GM12878 (cell line): ENCODE measurements around the gene ZBTB4. TPM values are rescaled to one million over a fixed set of nuclear protein-coding genes. Genes with fewer than 3 reads are reported as not detected.

Experiments used
- ATAC-seq: fragments of 200-7000 bp; cut with Tn5 transposase; 3 replicates; pipeline ENCODE4 v1.9.1; 2020; ENCODE audit warnings: mild to moderate bottlenecking, moderate library complexity
- BruUV-seq: library from RNA; stranded (reverse); fragments of 400-500 nt; replicated peaks from 2 replicates; lab custom pipeline; 2021; lab: Mats Ljungman, UMichigan
- CTCF ChIA-PET: fragments of 300-600 bp; sonication (Branson Sonifier 250); formaldehyde crosslinking; extraction: SDS; loops from one replicate; lab custom pipeline; 2021; ENCODE audit warnings: inconsistent platforms; lab: Yijun Ruan, JAX
- POLR2A ChIA-PET: fragments of 350-600 bp; formaldehyde crosslinking; extraction: SDS; loops from one replicate; lab custom pipeline; 2021; ENCODE audit warnings: inconsistent platforms; lab: Charles Lee
- RAD21 ChIA-PET: fragments of 300-600 bp; sonication (Branson Sonifier 250); formaldehyde crosslinking; loops from one replicate; lab custom pipeline; 2023; ENCODE audit warnings: antibody characterized with exemption; ENCODE audit not compliant: unreplicated experiment; lab: Charles Lee
- SMC1A ChIA-PET: fragments of 300-600 bp; sonication (Branson Sonifier 250); formaldehyde crosslinking; loops from one replicate; lab custom pipeline; 2023; ENCODE audit not compliant: unreplicated experiment, uncharacterized antibody; lab: Charles Lee
- DNase-seq: peaks from one replicate; pipeline ENCODE4 v3.0.0-alpha.2; 2011; ENCODE audit warnings: low read depth, low spot score
- FAIRE-seq: peaks from 3 replicates; lab custom pipeline; 2011; peaks lifted over from hg19 to GRCh38; lab: Jason Lieb, UNC
- H2AFZ ChIP-seq: 2 replicates; pipeline ENCODE4 v1.6.0; 2011; ENCODE audit warnings: low read depth, low read length, control low read depth; ENCODE audit not compliant: control insufficient read depth
- H3K27ac ChIP-seq: 2 replicates; pipeline ENCODE4 v1.5.1; 2011; ENCODE audit warnings: control low read depth; ENCODE audit not compliant: control insufficient read depth, insufficient read depth
- H3K27me3 ChIP-seq, 2 experiments: replicated peaks in 1 of 2; 2 replicates each; pipeline versions ENCODE4 v1.6.0 to v1.6.1; 2011; ENCODE audit warnings: low read length in 1 of 2; ENCODE audit not compliant: control insufficient read depth in 2 of 2, insufficient read depth in 2 of 2
- H3K36me3 ChIP-seq, 2 experiments: 2 replicates each; pipeline ENCODE4 v1.5.1; 2011; ENCODE audit warnings: low read length in 1 of 2; ENCODE audit not compliant: control insufficient read depth in 2 of 2, insufficient read depth in 2 of 2
- H3K4me1 ChIP-seq: 2 replicates; pipeline ENCODE4 v1.6.1; 2011; ENCODE audit warnings: mild to moderate bottlenecking, low read length, moderate library complexity, mixed read lengths; ENCODE audit not compliant: control insufficient read depth, insufficient read depth
- H3K4me2 ChIP-seq: 2 replicates; pipeline ENCODE4 v1.6.0; 2011; ENCODE audit warnings: control low read depth; ENCODE audit not compliant: control insufficient read depth, insufficient read depth
- H3K4me3 ChIP-seq: fragments of 200-600 bp; sonication (generic); 2 replicates; pipeline ENCODE4 v1.5.1; 2016
- H3K79me2 ChIP-seq: 2 replicates; pipeline ENCODE4 v1.6.0; 2011; ENCODE audit warnings: low read length; ENCODE audit not compliant: control insufficient read depth, insufficient read depth
- H3K9ac ChIP-seq: 2 replicates; pipeline ENCODE4 v1.8.0; 2011; ENCODE audit warnings: low read length, control low read depth, mixed read lengths; ENCODE audit not compliant: control insufficient read depth, insufficient read depth
- H3K9me3 ChIP-seq: replicated peaks from 3 replicates; pipeline ENCODE4 v1.5.1; 2011; ENCODE audit warnings: mild to moderate bottlenecking, low read length; ENCODE audit not compliant: control insufficient read depth, insufficient read depth
- H4K20me1 ChIP-seq: 2 replicates; pipeline ENCODE4 v1.6.0; 2011; ENCODE audit not compliant: control insufficient read depth, insufficient read depth
- BACH1 ChIP-seq: fragments of 450-650 bp; IDR thresholded peaks from 2 replicates; pipeline ENCODE4 v1.6.1; 2017; ENCODE audit warnings: mild to moderate bottlenecking, borderline replicate concordance
- BCL11A ChIP-seq: IDR thresholded peaks from 2 replicates; pipeline ENCODE4 v1.6.1; 2011; ENCODE audit warnings: low read depth, low read length
- BCL3 ChIP-seq: IDR thresholded peaks from 2 replicates; pipeline ENCODE4 v1.6.1; 2011; ENCODE audit warnings: borderline replicate concordance, low read depth, mild to moderate bottlenecking, moderate library complexity, low read length; ENCODE audit not compliant: insufficient read depth, poor library complexity, severe bottlenecking
- BMI1 ChIP-seq: fragments of 450-650 bp; IDR thresholded peaks from 2 replicates; pipeline ENCODE4 v1.6.1; 2016; ENCODE audit warnings: mild to moderate bottlenecking, moderate library complexity, borderline replicate concordance
- ELK1 ChIP-seq: IDR thresholded peaks from 2 replicates; pipeline ENCODE4 v1.6.1; 2012; ENCODE audit warnings: low read depth, low read length, improper control_type of control experiment
- FOXK2 ChIP-seq: fragments of 450-650 bp; IDR thresholded peaks from 2 replicates; pipeline ENCODE4 v1.6.1; 2017; ENCODE audit warnings: mild to moderate bottlenecking, moderate library complexity
- HDGF ChIP-seq: fragments of 450-650 bp; IDR thresholded peaks from 2 replicates; pipeline ENCODE4 v1.6.1; 2016; ENCODE audit warnings: antibody characterized with exemption
- LARP7 ChIP-seq: fragments of 450-650 bp; IDR thresholded peaks from 2 replicates; pipeline ENCODE4 v1.6.1; 2017; ENCODE audit warnings: mild to moderate bottlenecking
- MTA2 ChIP-seq: fragments of 450-650 bp; IDR thresholded peaks from 2 replicates; pipeline ENCODE4 v1.6.1; 2016; ENCODE audit warnings: low read depth, mild to moderate bottlenecking, moderate library complexity
- NR2C2 ChIP-seq: IDR thresholded peaks from 2 replicates; pipeline ENCODE4 v1.6.1; 2011; ENCODE audit warnings: borderline replicate concordance, low read depth; ENCODE audit not compliant: control insufficient read depth, insufficient read length
- POLR2A ChIP-seq: IDR thresholded peaks from 2 replicates; pipeline ENCODE4 v1.6.1; 2011; ENCODE audit warnings: low read depth, mild to moderate bottlenecking, low read length
- RBBP5 ChIP-seq: fragments of 200-600 bp; sonication (generic); conservative IDR thresholded peaks from 2 replicates; pipeline ENCODE4 v1.6.1; 2016
- REST ChIP-seq: IDR thresholded peaks from 2 replicates; pipeline ENCODE4 v1.6.1; 2012; ENCODE audit warnings: mild to moderate bottlenecking, low read depth, low read length
- SIN3A ChIP-seq: IDR thresholded peaks from 2 replicates; pipeline ENCODE4 v1.6.1; 2012; ENCODE audit warnings: low read depth, low read length, improper control_type of control experiment
- SKIL ChIP-seq: fragments of 450-650 bp; IDR thresholded peaks from 2 replicates; pipeline ENCODE4 v1.6.1; 2017; ENCODE audit warnings: mild to moderate bottlenecking, low read depth, inconsistent platforms; ENCODE audit not compliant: poor library complexity, severe bottlenecking
- SP1 ChIP-seq: IDR thresholded peaks from one replicate; pipeline ENCODE4 v1.6.1; 2011; ENCODE audit warnings: low read depth, low read length
- STAT3 ChIP-seq: IDR thresholded peaks from 2 replicates; pipeline ENCODE4 v1.6.1; 2011; ENCODE audit warnings: low read depth, low read length, improper control_type of control experiment
- ZNF24 ChIP-seq: fragments of 450-650 bp; IDR thresholded peaks from 2 replicates; pipeline ENCODE4 v1.6.1; 2017; ENCODE audit warnings: antibody characterized with exemption, mild to moderate bottlenecking
- WGBS: methylation state at CpG from one replicate; pipeline ENCODE4 v1.1.6; 2016; ENCODE audit warnings: low lambda C conversion rate; ENCODE audit not compliant: insufficient replicate concordance, insufficient coverage; ENCODE audit errors: missing lambda C conversion rate; 5-methylcytosine and 5-hydroxymethylcytosine counted together
- in situ Hi-C: fragments of 300-500 bp; cut with MboI; formaldehyde crosslinking; loops from 9 replicates; pipeline ENCODE4 v1.14.3; 2018; ENCODE audit warnings: mixed read lengths
- intact Hi-C: fragments of 100-400 bp; cut with micrococcal nuclease; formaldehyde crosslinking; loops from one replicate; pipeline ENCODE4 v1.14.2; 2022; ENCODE audit not compliant: unreplicated experiment
- polyA plus RNA-seq, 11 experiments: library from polyadenylated mRNA; depleted of rRNA in 4 of 11; unstranded in 6 of 11; stranded (reverse) in 5 of 11; fragments of >200 nt; fragmentation: Nextera tagmentation in 4 of 11; fragmentation: Illumina TruSeq in 1 of 11; extraction: Ambion mirVana in 4 of 11; extraction: Trizol in 1 of 11; gene quantifications; 1 replicate in 1 of 11; 2 replicates in 10 of 11; pipeline versions ENCODE4 v1.2.1 to v1.2.3, GENCODE V29; 2011 to 2016; ENCODE audit warnings: inconsistent platforms in 2 of 11, missing spikeins in 2 of 11, low read depth in 1 of 11
- total RNA-seq, 4 experiments: library from RNA; depleted of rRNA in 3 of 4; stranded (reverse); fragments of >200 nt in 3 of 4; fragmentation: Illumina TruSeq in 1 of 4; extraction: Trizol in 1 of 4; gene quantifications; 2 replicates each; pipeline versions ENCODE4 v1.2.1 to v1.2.3, GENCODE V29; 2013 to 2021

Gene ZBTB4
- total and polyA plus RNA-seq, 10 of the 15 experiments (the other 5 are each of a cell fraction or from before 2014, with no cell fraction given): 2.0 to 14.9 (median 6.9) TPM

- Histone ChIP-seq H3K4me3 (peak overlapping the region; percentile 97), H3K9ac (peak overlapping the region; percentile 77), H3K36me3 (no peaks in the 10 kb centered on the region), H3K9me3 (no peaks in the 10 kb centered on the region), H3K4me1 (peaks cover 34% of the 10 kb centered on the region), H3K27ac (no peak overlapping the region), H3K27me3 (peaks cover 0 to 4% of the 10 kb centered on the region in 2 experiments; a peak in 3 of 4 replicates), H4K20me1 (no peaks in the 10 kb centered on the region), H3K4me2 (peak overlapping the region; percentile 89), H3K79me2 (peaks cover 6% of the 10 kb centered on the region), H2AFZ (peak overlapping the region; percentile 82)
- ChIA-PET SMC1A (interaction anchor here (0.6 to 1.9 kb wide), 8 partner anchors 10 to 250 kb away, joined by 3 to 8 read pairs (median 4); partner anchors contain the start of genes SLC35G6 and ZBTB4), POLR2A (interaction anchor here (0.6 to 8.2 kb wide), 16 partner anchors 14 to 178 kb away, joined by 3 to 63 read pairs (median 4); partner anchors contain the start of genes POLR2A, SENP3, SLC35G6 and TMEM256), CTCF (interaction anchor here (0.6 to 2.8 kb wide), 7 partner anchors 14 to 187 kb away, joined by 3 to 20 read pairs (median 3); partner anchors contain the start of genes NEURL4, SAT2 and SENP3), RAD21 (interaction anchor here (0.6 to 2.5 kb wide), 10 partner anchors 12 to 120 kb away, joined by 3 to 12 read pairs (median 4); partner anchors contain the start of genes SENP3, TMEM256 and ZBTB4)
- in situ Hi-C loops: no loop called here
- no peak for DNase-seq
- ATAC-seq: peak; percentile 54
- BruUV-seq: no TSS peak
- intact Hi-C loops: no loop called here
- peak; percentile 89 for FAIRE-seq
- WGBS: 3% methylated on average over 12 of the region's 12 CpGs
- TF ChIP-seq SP1 (peak; percentile 25), STAT3 (no peak), LARP7 (peak; percentile 55), BCL3 (peak; percentile 77), RBBP5 (no peak), SIN3A (0 out of 2 replicates have a peak, but pooled peaks have one; percentile 24), POLR2A (peak; percentile 49; the same call in 1 of the 2 replicates), BCL11A (no peak), ZNF24 (no peak), REST (no peak), MTA2 (peak; percentile 40; the same call in 1 of the 2 replicates), HDGF (0 out of 2 replicates have a peak, but pooled peaks have one; percentile 44), BMI1 (no peak), BACH1 (peak; percentile 97), SKIL (no peak), ELK1 (no peak), FOXK2 (no peak), NR2C2 (no peak)
These were observed 38.6 kb downstream of the ZBTB4 start for GRCh38 chr17:7440834-7441195.
